Placental epithelial cell (primary cell): ENCODE measurements around the gene SHCBP1L. TPM values are rescaled to one million over a fixed set of nuclear protein-coding genes. Genes with fewer than 3 reads are reported as not detected.

Experiments used
- small RNA-seq: library from RNA; depleted of rRNA; stranded (forward); fragments of <200 nt; gene quantifications from one replicate; pipeline ENCODE3, GENCODE V24; 2012
- total RNA-seq: library from RNA; depleted of rRNA; stranded (reverse); fragments of >200 nt; gene quantifications from 2 replicates; pipeline ENCODE4 v1.2.3, GENCODE V29; 2012

Gene SHCBP1L
- total RNA-seq = 0.11 and 1.2 TPM in 2 replicates

DNA sequence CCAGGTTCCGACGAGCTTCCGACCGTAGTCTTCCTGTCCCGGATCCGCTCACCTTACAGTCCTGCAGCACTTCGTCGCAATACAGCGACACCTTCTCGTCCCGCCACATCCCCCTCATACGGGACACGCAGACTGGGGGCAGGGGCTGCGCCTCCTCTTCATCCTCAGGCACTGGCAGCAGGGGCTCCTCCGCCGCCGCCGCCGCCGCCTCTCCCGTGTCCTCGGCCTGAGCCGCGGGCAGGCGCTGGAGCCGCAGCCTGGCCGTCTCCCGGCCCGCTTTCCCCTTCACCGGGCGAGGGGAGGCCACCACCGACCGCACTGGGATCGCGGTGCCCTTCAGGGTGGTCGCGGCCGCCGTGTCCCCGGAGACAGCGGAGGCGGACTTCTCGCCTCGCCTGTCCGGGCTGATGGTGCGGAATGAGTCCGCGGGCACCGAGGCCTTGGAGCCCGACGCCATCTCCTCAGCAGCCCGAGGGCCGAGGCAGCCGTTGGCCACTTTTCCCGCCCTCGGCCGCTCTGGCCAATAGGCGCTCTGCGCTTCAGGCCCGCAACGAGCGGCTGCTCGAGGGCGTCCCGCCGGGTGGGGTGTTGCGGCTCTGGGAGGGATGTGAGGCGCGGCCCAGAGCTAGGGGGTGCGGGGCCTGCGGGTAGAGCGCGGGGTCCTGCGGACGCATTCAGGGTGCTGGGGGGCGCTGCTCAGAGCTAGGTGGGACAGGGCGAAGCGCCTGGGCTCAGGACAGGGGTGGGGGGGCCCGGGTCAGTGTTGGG, at the start of gene SHCBP1L:
Gene SHCBP1L, minus strand, starts transcription at position 490 of the 768 bp plus-strand sequence. Its CDS starts 33 bp downstream, at position 457.

Small RNA genes within 50 kb of the gene (small RNA-seq; reads per million reads assigned to genes)
- gene HMGN1P4 = not detected
- gene RNU6-41P = not detected

Other genes with a start within 250 kb of the SHCBP1L start
- gene NPL, start 163.4 kb downstream of the SHCBP1L start, total RNA-seq = 1.2 and 1.3 TPM in 2 replicates
- gene DHX9, start 113.8 kb downstream of the SHCBP1L start, total RNA-seq = 104 and 144 TPM in 2 replicates
- 488 and 506 TPM in 2 replicates for gene LAMC1, start 70.3 kb upstream of the SHCBP1L start, total RNA-seq
- gene LAMC2, start 233.1 kb upstream of the SHCBP1L start, total RNA-seq = 642 and 1,917 TPM in 2 replicates